K562 (cell line): ENCODE data around the gene AGPAT4. TPM values are rescaled to one million over a fixed set of nuclear protein-coding genes. Genes with fewer than 3 reads are reported as not detected.

Experiments
- BCOR ChIP-seq: fragments of 450-650 bp; IDR thresholded peaks from 2 replicates; pipeline ENCODE4 v1.6.1; 2016
- BRF1 ChIP-seq: IDR thresholded peaks from 3 replicates; pipeline ENCODE4 v1.6.1; 2011; ENCODE audit warnings: borderline replicate concordance, mild to moderate bottlenecking; ENCODE audit not compliant: insufficient read length; ENCODE audit errors: extremely low read depth
- EP400 ChIP-seq: fragments of 450-650 bp; IDR thresholded peaks from 2 replicates; pipeline ENCODE4 v1.6.1; 2017; ENCODE audit warnings: antibody characterized with exemption, mild to moderate bottlenecking, moderate library complexity
- KAT7 ChIP-seq: sonication (generic); formaldehyde crosslinking; IDR thresholded peaks from 2 replicates; pipeline ENCODE4 v1.8.0; 2022; ENCODE audit warnings: missing genetic modification reagents, mild to moderate bottlenecking, borderline replicate concordance
- KLF1 ChIP-seq: fragments of 450-650 bp; IDR thresholded peaks from 2 replicates; pipeline ENCODE4 v1.6.1; 2016; ENCODE audit warnings: missing genetic modification characterization, missing compliant biosample characterization
- SMAD2 ChIP-seq: fragments of 150-350 bp; IDR thresholded peaks from 2 replicates; pipeline ENCODE4 v1.6.1; 2014; ENCODE audit warnings: low read depth, mild to moderate bottlenecking, low read length
- TBP ChIP-seq: optimal IDR thresholded peaks from 2 replicates; pipeline ENCODE3; 2011; ENCODE audit warnings: low read depth, low read length, improper control_type of control experiment
- ZBTB43 ChIP-seq: sonication (generic); formaldehyde crosslinking; IDR thresholded peaks from 2 replicates; pipeline ENCODE4 v1.8.0; 2023; ENCODE audit warnings: mild to moderate bottlenecking, missing genetic modification reagents
- ZNF274 ChIP-seq: IDR thresholded peaks from 2 replicates; pipeline ENCODE4 v1.6.1; 2011; ENCODE audit warnings: low read depth, mild to moderate bottlenecking, low read length, moderate library complexity, borderline replicate concordance
- ZNF398 ChIP-seq: fragments of 250-450 bp; sonication (Bioruptor Pico); IDR thresholded peaks from 2 replicates; pipeline ENCODE4 v1.8.0; 2021; ENCODE audit warnings: moderate library complexity, mild to moderate bottlenecking, inconsistent platforms
- ZNF77 ChIP-seq: fragments of 250-450 bp; sonication (Bioruptor Pico); IDR thresholded peaks from 2 replicates; pipeline ENCODE4 v1.5.0; 2020
- polyA plus RNA-seq, 8 experiments: library from polyadenylated mRNA; depleted of rRNA in 4 of 8; stranded (reverse) in 5 of 8; unstranded in 3 of 8; fragments of >200 nt; fragmentation: Nextera tagmentation in 2 of 8; fragmentation: Illumina TruSeq in 1 of 8; extraction: Ambion mirVana in 2 of 8; extraction: Trizol in 1 of 8; gene quantifications; 2 replicates each; pipeline versions ENCODE4 v1.2.1 to v1.2.3, GENCODE V29; 2011 to 2014; ENCODE audit warnings: inconsistent platforms in 1 of 8, missing spikeins in 1 of 8
- total RNA-seq, 7 experiments: library from RNA; depleted of rRNA in 6 of 7; stranded (reverse); fragments of >200 nt in 6 of 7; fragmentation: Illumina TruSeq in 2 of 7; extraction: Trizol in 2 of 7; gene quantifications; 2 replicates each; pipeline versions ENCODE4 v1.2.1 to v1.2.3, GENCODE V29; 2011 to 2021; ENCODE audit warnings: low replicate concordance in 1 of 7
- TF ChIP-seq, protein P1 (sequence below): sonication (generic); formaldehyde crosslinking; IDR thresholded peaks from 2 replicates; pipeline ENCODE4 v1.8.0; 2022; ENCODE audit warnings: mild to moderate bottlenecking, low read depth, missing genetic modification reagents
- TF ChIP-seq, protein P2 (sequence below): fragments of 250-450 bp; sonication (Bioruptor Pico); IDR thresholded peaks from 2 replicates; pipeline ENCODE4 v1.5.0; 2021

The AGPAT4 gene
- total and polyA plus RNA-seq, 9 of the 15 experiments (the other 6 are each of a cell fraction or from before 2014, with no cell fraction given) = 2.2 to 15.0 (median 5.7) TPM

GRCh38 chr6:161254464-161255253 lies 19.2 kb downstream of the AGPAT4 start (continued):
- TF ChIP-seq ZBTB43 = no peak
- TF ChIP-seq ZNF398 (CRISPR knock-in tag) = no peak
- TF ChIP-seq ZNF77 (CRISPR knock-in tag) = no peak
- peak; percentile 99 for TF ChIP-seq BCOR
- peak; percentile 7 for TF ChIP-seq TBP
- TF ChIP-seq KAT7 (CRISPR knock-in tag) = no peak
- TF ChIP-seq ZNF274 = peak; percentile 86; the same call in 1 of the 2 replicates
- TF ChIP-seq, protein P1, sequence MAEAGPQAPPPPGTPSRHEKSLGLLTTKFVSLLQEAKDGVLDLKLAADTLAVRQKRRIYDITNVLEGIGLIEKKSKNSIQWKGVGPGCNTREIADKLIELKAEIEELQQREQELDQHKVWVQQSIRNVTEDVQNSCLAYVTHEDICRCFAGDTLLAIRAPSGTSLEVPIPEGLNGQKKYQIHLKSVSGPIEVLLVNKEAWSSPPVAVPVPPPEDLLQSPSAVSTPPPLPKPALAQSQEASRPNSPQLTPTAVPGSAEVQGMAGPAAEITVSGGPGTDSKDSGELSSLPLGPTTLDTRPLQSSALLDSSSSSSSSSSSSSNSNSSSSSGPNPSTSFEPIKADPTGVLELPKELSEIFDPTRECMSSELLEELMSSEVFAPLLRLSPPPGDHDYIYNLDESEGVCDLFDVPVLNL (CRISPR knock-in tag) = no peak
- TF ChIP-seq EP400 = peak; percentile 51; the same call in 1 of the 2 replicates
- no peak for TF ChIP-seq BRF1
- TF ChIP-seq SMAD2 = no peak
- TF ChIP-seq KLF1 (tag) = no peak
- TF ChIP-seq, protein P2, sequence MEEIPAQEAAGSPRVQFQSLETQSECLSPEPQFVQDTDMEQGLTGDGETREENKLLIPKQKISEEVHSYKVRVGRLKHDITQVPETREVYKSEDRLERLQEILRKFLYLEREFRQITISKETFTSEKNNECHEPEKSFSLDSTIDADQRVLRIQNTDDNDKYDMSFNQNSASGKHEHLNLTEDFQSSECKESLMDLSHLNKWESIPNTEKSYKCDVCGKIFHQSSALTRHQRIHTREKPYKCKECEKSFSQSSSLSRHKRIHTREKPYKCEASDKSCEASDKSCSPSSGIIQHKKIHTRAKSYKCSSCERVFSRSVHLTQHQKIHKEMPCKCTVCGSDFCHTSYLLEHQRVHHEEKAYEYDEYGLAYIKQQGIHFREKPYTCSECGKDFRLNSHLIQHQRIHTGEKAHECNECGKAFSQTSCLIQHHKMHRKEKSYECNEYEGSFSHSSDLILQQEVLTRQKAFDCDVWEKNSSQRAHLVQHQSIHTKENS (CRISPR knock-in tag) = no peak
